Measurements from ENCODE around the gene STXBP3.
"Not testable (repeated sequence)": the region's sequence is repeated elsewhere in the genome, so short reads cannot be mapped to it uniquely, and the experiment has no call there.

STXBP3 gene, protein sequence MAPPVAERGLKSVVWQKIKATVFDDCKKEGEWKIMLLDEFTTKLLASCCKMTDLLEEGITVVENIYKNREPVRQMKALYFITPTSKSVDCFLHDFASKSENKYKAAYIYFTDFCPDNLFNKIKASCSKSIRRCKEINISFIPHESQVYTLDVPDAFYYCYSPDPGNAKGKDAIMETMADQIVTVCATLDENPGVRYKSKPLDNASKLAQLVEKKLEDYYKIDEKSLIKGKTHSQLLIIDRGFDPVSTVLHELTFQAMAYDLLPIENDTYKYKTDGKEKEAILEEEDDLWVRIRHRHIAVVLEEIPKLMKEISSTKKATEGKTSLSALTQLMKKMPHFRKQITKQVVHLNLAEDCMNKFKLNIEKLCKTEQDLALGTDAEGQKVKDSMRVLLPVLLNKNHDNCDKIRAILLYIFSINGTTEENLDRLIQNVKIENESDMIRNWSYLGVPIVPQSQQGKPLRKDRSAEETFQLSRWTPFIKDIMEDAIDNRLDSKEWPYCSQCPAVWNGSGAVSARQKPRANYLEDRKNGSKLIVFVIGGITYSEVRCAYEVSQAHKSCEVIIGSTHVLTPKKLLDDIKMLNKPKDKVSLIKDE

DNA sequence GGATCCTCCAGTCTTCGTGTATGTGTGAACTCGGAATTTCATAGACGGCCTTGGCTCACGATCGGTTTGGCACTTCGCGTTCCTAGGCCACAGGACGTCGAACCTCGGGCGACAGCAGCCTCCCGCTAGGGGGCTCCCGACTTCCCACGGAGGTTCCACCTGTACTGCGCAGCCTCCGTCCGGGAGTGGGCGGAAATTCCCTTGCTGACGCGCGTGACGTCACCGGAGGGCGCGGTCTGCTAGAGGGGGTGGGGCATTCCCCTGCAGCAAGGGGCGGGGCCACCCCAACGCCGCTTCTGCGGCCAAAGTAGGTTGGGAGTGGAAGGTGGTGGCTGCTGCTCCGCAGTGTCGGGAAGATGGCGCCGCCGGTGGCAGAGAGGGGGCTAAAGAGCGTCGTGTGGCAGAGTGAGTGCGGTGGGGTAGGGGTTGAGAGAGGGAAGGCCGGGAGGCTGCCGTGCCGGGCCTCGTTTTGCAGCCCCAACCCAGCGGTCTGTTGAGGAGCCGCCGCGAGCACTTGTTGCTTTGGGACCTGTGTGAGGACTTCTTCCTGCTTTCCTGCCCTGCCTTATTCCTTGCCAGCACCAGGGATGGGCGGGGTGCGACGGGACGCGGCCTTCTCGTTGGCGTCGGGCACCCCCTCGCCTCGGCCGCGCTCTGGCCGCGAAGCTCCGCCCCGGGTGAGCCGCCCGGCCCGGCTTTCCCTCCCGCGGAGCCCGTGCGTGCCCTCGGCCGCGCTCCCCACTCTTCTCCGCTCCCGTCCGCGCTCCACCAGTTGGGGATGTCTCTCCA lies at the start of gene STXBP3:
STXBP3 (plus strand) TSS at position 293 of the 789 bp plus-strand sequence; CDS start at position 357, 64 bp downstream.
- DNase-seq (ENCODE audit: low read depth) = peak; percentile 100

DNA sequence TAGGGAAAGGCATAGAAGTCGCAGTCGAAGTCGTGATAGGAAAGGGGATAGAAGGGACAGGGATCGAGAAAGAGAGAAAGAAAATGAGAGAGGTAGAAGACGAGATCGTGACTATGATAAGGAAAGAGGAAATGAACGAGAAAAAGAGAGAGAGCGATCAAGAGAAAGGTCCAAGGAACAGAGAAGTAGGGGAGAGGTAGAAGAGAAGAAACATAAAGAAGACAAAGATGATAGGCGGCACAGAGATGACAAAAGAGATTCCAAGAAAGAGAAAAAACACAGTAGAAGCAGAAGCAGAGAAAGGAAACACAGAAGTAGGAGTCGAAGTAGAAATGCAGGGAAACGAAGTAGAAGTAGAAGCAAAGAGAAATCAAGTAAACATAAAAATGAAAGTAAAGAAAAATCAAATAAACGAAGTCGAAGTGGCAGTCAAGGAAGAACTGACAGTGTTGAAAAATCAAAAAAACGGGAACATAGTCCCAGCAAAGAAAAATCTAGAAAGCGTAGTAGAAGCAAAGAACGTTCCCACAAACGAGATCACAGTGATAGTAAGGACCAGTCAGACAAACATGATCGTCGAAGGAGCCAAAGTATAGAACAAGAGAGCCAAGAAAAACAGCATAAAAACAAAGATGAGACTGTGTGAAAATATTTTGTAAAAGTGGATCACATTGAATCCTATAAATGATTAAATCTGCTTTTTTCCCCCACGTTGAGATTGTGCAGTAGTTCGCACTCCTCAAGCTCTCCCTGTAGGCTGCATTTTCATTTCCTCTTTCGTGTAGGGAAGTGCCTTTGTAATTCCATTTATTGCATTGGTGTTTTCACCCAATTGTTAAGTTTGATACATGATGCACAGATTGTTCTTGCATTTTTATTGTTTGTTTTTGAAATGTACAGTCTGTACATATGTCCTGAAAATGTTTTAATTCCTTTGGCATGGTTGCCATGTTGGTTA lies 46.8 kb upstream of the STXBP3 start:
- no peak for DNase-seq (ENCODE audit: low read depth)

DNA sequence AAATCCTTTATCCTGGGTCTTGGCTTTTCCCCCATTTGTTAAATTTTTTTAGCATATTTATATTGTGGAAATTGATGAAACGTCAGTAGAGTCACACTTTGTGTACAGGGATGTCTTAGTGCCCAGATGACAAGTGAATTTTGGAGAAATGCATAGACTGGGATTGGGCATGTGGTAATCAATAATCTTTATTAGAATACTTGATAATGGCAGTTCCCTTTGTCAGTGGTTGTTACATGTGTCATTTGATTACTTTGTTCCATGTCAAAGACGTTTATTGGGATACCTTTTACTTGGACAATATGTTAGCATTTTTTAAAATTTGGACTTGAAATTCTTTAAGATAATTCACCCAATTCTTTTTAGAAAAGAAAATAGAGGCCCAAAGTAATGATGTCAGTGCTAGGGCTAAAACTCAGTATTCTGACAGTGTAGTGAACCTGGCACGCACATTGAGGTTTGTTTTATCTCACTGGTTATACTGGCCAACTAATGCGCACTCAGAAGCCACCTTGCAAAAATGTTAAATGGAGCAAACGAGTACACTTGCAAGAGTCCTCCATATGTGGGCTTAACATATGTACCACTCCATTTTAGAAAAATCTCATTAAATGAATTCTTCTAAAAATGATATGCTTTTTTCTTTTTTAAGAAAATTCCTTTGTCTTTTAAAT lies 45.2 kb upstream of the STXBP3 start:
- DNase-seq (ENCODE audit: low read depth) = no peak

DNA sequence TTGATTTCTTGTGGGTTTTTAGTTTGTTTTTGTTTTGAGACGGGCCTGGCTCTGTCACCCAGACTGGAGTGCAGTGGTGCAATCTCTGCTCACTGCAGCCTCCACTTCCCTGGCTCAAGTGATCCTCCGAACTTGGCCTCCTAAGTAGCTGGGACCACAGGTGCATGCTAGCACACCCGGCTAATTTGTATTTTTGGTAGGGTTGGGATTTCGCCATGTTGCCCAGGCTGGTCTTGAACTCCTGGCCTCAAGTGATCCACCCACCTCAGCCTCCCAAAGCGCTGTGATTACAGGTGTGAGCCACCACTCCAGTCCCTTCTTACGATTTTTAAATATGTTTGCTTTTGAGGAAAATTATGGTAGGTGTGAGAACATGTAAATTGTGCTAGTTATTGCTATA lies 44.4 kb upstream of the STXBP3 start:
- not testable (repeated sequence) for DNase-seq (ENCODE audit: low read depth)

DNA sequence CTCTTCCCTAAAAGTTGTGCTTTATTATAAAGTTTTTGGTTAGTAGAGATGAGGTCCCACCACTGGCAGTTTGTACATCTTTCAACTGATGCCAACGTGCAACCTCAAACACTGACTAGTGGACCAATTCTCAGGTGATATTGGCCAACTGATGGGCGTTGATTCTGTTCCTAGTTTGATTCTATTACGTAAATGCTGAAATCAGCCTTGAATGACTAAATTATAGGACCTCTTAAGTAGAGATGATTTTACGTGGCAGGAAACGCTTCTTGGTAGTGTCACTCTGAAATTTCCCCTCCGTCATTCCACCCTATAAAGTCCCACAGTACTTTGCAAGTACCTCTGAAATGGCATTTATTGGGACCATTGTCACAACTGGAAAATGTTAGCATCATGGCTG lies 42.5 kb upstream of the STXBP3 start:
- no peak for DNase-seq (ENCODE audit: low read depth)

DNA sequence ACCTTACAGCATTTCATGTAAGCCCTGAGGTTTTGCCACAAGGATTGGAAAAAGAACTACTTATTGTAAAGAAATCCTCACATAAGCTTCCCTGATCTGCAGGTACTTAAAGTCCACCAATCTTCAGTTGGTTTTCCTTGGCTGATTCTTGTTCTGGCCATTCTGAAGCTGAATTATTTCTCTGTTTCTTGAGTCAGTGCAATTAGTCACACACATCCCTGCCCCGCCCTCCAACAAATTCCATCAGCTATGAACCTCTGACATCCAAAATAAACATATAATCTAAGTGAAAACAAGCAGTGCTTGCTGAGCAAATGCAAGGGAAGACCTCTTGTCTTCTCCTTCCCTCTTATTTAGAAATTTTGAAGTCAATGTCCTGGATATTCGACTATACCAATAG lies 42.0 kb upstream of the STXBP3 start:
- no peak for DNase-seq (ENCODE audit: low read depth)

DNA sequence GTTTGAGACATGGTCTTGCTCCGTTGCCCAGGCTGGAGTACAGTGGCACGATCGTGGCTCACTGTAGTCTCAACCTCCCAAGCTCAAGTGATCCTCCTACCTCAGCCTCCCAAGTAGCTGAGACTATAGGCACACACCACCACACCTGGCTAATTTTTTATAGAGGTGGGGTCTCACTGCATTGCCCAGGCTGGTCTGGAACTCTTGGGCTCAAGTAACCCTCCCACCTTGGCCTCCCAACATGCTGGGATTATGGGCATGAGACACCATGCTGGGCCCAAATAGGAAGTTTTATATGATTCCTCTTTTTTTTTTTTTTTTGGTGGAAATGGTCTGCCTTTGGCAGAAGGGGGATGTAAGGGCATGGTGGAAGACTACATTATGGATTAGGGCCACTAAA lies 39.8 kb upstream of the STXBP3 start:
- no peak for DNase-seq (ENCODE audit: low read depth)

DNA sequence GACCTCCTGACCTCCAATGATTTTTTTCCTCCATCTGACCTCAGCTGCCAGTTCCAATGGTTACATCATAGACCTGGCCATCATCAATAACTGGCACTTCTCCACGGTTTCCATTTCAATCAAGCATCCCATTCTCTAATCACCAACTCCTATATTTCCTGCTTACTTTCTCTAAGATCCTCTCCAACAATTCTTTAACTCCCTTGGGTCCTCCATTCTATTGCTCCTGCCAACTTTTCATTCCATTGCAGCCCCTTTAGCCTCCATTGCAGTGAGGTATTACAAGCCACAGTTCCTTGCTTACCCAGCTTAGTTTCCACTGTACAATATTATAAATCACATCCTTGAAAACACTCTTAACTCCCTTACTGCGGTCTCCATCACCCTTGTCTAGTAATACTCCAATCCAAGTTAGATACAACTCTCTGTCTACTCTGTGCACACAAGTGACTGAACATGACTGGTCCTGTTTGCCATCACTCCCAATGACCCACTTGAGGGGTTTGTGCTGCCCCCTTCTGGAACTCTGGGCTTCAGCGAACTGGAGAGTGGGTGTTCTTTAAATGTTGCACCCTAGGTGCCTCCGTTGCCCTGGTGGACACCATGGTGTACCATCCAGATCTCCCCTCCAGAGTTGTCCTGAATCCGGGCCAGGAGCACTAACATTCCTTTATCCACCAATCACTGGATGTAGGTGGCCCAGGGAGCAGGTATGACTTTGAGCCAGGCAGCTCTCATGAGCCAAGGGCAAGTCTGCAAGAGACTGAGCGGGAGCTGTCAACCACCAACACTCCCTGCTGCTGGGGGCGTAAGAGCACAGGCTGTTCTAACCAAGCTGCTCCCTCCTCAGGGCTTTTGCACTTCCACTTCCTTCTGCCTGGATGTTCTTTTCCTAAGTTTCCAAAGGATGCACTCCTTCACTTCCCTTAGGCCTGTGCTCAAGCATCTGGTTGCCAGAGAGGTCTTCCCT lies 37.5 kb upstream of the STXBP3 start:
- peak; percentile 41 for DNase-seq (ENCODE audit: low read depth)

DNA sequence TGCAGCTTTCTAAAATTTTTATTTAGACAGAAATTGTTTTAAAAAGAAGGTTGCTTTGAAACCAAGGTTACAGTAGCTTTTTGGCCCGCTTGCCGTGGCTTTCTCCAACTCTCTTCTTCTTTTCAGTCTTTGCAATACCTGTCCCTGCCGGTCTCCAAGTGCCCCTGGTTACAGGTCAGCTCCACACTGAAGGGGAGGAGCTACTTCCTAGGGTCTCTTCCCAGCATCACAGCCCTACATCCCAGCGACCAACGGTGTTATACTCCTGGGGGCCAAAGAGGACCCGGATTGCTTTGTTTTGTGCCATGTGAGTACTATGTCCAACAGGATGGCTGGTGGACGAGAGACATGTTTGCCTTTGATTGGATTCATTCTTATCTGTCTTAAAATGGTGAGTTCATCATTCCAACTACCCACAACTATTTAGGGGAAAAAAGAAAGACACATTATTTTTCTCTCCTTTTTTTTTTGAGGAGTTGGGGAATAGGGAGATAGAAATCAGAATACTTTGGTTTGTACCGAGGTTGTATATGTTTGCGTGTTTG lies 33.8 kb upstream of the STXBP3 start, which contains the start of gene FNDC7:
FNDC7 (plus strand) TSS at position 303 of the 545 bp plus-strand sequence; CDS start at position 329, 26 bp downstream.
- no peak for DNase-seq (ENCODE audit: low read depth)

DNA sequence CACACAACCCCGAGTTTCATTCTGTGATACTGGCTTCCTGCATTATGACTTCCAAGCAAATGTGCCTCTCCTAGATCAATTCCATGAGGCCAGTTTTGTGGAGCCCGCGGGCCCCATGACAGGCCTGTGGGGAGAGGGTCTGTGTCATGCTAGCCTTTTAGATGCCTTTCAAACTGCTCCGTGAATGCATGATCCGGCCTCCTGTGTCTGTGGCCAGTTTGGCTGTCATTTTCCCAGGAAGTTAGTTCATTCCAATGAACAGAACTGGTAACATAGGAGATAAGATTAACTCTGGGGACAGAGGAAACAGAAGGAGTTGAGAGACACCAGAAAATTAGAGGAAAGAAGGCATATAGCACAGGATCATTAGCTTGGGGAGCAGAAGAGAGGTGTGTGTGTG lies 30.5 kb upstream of the STXBP3 start:
- DNase-seq (ENCODE audit: low read depth) = no peak

DNA sequence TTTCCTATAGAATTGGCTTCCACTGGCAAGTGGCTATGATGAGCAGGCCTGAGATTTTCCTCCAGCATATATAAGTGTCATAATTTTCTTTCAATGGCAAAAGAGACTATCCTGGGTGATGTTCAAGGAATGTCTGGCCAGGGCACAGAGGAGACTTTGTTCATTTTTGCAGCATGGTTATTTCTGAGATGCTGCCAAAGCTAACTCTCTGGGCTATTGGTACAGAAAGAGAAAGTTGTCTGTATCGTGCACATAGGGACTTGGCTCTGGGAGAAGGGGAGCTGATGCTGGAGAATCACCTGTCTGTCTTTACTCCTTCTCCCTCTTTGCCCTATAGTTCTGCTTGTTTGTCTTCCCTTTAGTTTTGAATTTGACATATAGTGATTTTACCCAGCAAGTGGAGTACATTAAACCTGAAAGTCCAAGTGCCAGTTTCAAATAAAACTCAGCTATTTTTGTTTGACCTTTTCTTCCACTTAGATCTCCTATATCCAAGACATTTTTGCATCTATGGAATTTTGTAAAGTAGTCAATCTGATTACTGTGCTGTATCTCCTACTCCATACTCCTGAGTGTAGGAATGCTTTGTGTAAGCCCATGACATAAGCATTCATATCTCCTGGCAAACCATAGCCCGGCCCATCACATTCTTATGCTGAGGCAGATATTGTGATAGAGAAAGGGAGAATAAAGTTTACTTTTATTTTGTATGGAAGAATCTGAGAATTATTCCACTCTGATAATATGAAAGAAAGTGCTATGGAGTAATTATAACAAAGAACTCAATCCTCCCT lies 29.8 kb upstream of the STXBP3 start:
- DNase-seq (ENCODE audit: low read depth) = no peak

DNA sequence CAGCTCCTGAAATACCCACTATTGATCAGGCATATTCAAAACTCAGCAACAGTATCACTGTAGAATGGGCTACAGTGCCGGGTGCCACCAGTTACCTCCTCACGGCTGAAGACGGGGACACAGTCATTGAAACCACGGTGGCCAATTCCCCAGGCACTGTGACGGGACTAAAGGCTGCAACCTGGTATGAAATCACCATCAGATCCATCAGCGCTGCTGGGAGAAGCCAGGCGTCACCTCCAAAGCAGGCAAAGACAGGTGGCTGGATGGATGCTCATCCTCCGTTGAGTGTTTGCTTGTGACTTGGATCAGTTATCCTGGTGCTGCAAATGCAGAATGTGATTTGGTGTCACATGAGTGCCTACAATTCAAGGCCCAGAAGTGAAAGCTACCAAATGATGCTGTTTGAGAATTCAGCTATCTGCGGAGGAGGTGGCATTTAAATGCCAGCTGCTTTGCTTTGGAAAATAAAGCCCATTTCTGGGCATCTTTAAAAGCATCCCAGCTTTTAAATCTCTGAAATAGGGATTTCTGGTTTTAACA lies 28.6 kb upstream of the STXBP3 start:
- DNase-seq (ENCODE audit: low read depth) = no peak

DNA sequence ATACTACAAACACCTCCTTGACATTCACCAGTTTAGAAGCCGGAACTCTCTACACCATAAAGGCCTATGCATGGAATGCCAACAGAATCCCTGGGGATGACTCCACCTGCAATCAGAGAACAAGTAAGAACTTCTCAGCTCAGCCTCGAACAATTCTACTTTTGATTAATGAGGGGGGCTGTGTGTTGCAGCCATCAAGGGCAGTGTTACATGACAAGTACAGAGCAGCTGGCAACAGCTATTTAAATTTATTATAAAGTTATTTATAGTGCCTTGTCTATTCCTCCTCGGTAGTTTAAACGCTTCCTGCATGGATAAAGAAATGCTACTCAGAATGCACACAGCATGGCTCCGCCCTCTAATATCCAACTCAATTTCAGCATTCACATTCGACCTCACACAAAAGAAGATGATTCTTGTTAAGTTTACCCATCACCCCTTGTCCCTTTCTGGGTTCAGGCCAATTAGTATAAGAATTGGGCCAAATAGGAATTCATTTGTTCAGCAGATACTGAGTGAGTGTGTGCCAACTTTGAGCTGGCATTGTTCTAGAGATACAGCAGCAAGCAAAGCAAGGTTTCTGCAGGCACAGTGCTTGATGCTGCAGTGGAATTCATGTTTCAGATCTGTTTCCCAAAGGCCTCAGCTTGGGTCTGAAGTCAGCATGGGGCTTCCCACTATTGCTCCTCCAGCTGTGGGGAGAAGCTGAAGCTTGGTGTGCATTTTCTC lies 27.4 kb upstream of the STXBP3 start:
- DNase-seq (ENCODE audit: low read depth) = no peak

DNA sequence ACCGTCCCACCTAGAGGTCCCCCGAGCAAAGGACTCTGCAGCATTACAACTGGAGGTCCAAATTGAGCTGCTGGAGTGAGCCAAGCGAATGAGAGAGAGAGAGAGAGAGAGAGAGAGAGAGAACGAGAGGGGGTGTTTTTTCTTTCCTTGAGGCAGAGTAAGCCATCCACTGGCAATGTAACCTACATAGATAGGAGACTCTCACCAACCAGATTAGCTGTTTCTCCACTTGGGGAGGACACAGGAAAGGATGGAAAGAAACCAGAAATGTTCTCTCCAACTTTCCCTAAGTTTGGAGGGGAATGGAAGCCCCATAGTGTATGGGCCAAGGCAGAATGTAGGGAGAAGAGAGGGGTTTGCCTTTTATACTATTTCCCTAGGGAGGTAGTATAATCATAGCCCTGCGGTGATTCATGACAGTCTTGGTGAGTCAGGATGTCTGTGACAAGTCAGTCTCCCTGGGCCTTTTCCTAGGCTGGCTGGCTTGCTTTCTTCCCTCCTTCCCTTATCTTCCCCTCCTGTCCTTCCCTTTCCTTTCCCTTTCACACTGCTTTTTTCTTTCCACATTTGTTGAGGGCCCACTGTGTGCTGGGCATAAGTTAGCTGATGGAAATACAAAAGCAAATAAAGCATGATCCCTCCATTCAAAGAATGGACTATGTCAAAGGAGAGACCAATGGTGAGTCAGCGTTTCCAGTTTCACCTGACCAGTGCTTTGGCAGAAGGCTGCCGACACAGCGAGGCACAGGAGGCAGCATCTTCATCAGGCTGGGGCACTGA lies 26.6 kb upstream of the STXBP3 start:
- no peak for DNase-seq (ENCODE audit: low read depth)

DNA sequence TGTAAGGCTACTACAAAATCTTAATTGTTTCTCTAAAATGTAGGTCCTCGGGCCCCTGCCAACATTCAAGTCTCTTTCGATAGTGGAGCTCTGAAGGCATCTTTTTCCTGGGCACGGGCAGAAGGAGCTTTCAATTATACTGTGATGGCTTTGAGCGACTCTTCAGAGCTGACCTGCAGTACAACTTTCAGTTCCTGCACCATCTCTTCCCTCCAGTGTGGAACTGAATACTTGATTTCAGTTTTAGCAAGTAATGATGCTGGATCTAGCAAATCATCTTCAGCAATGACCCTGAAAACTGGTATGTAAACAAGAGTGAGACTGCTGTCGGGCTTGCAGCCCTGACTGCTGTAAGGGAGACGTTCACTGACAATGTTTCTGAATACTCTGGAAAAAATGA lies 24.2 kb upstream of the STXBP3 start:
- DNase-seq (ENCODE audit: low read depth) = no peak

DNA sequence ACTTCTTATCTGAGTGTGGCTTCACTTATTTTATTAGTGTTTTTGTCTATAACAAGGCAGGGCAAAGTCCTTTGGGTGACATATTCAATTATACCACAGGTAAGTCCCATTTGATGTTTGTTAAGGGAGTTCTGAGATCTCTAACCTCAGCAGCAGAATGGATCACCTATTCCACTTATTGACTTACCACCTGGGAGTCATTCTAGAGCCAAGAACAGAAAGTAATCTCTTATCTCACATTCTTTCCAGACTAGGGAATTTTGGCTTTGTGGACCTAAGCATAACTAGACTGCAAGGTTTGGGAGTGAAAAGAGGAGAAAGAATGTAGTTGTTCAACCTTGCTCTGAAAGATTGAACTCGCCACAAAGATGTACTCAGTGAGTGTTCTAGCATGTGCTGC lies 20.6 kb upstream of the STXBP3 start:
- DNase-seq (ENCODE audit: low read depth) = no peak

Data from activated T-helper 9 cell treated with anti-CD3 and anti-CD28 coated beads, Interleukin-2, amount 50 U/mL, for 16 hours (primary cell).